Measurements from ENCODE around the gene TPD52L2.
"Not testable (repeated sequence)": the region's sequence is repeated elsewhere in the genome, so short reads cannot be mapped to it uniquely, and the experiment has no call there.

TPD52L2 gene

DNA sequence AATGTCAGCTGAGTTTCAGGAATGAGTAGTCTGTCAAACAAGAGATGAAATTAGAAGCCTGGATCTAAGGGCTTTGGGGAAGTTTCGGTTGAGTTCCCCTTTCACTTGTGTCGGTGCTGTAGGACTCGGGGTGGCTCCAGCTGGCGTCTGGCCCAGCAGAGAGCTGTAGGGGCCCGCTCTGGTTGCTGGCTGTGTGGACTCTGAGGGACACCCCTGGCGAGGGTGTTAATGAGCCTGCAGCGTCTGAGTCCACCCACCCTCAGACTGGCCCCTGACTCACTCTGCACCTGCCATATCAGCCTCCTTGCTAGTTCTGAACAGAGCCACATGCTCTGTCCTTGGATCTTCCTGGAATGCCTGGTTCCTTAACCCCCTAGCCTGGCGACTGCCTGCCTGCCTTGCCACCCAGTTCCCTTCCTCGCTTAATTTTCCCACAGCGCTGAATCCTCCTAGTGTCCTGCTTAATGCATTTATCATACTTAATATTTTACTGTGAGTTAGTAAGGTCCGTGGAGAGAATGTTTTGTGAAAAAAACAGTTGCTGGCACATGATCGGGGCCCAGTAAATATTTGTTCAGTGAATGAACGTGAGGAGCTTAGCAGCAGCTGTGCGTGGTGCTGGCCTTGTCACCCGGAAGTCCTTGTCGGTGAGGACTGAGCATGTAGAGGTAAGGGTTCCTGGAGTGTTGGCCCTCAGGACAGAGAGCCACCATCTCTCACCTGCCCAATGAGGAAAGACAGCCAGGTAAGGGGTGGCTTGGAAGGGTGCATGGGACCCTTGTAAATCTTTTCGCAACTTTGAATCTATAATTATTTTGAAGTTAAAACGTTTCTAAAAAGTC is 31.4 kb downstream of the TPD52L2 start:
- peak overlapping the region; percentile 83 for H3K4me3 ChIP-seq (ENCODE audit: low read length)
- H3K27me3 ChIP-seq (ENCODE audit: insufficient read depth, low read length): no peaks in the 10 kb centered on the region
- no peaks in the 10 kb centered on the region; the same call in 1 of the 2 replicates for H3K36me3 ChIP-seq (ENCODE audit: insufficient read depth, low read depth, low read length)
- no peak overlapping the region for H3K27ac ChIP-seq (ENCODE audit: low read length)
- no peak overlapping the region for H3K9ac ChIP-seq (ENCODE audit: low read depth, low read length)
- no peaks in the 10 kb centered on the region for H3K9me3 ChIP-seq (ENCODE audit: insufficient read depth, low read depth, low read length)
- H3K4me1 ChIP-seq (ENCODE audit: insufficient read depth, low read length): peaks cover 6% of the 10 kb centered on the region; the same call in 1 of the 2 replicates

- H3K9me3 ChIP-seq (ENCODE audit: insufficient read depth, low read depth, low read length): no peaks in the 10 kb centered on the region
- H3K4me1 ChIP-seq (ENCODE audit: insufficient read depth, low read length): peaks cover 6% of the 10 kb centered on the region; the same call in 1 of the 2 replicates
- H3K4me3 ChIP-seq (ENCODE audit: low read length): no peak overlapping the region
- H3K27ac ChIP-seq (ENCODE audit: low read length): no peak overlapping the region
- H3K36me3 ChIP-seq (ENCODE audit: insufficient read depth, low read depth, low read length): no peaks in the 10 kb centered on the region
- H3K9ac ChIP-seq (ENCODE audit: low read depth, low read length): no peak overlapping the region
- no peaks in the 10 kb centered on the region for H3K27me3 ChIP-seq (ENCODE audit: insufficient read depth, low read length)
Measured at GRCh38 chr20:63897978-63898561, 33.0 kb downstream of the TPD52L2 start.

DNA sequence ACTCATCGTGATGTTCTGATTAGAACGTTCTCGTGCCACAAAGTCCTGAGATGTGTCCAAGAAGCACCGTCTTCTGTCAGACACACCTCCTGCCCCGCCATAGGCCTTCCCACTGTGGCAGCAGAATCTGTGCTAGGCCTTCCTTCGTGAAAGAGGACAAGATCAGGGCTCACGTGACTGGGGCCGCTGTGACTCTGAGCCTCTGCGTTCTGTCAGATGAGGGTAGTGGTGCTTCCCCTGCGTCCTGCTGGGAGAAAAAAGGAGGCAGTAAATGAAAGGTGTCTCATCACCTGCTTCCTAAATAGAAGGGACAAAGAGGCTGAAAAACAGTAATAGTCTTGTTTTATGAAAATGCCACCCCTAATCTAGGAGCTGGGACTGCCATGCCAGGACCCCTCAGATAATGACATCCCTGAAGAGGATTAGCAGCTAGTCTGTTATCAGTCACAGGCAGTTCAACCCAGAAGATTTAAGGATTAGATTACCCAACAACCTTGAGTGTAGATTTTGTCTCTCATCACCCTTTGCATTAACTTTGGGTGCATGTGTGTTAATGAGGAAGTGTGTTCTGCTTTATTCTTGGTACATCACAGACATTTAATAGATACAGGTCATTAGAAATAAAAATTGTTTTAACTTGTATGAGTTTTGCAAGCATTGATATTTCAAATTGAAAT is 34.0 kb downstream of the TPD52L2 start:
- Histone ChIP-seq H3K9me3 (ENCODE audit: insufficient read depth, low read depth, low read length) (no peaks in the 10 kb centered on the region), H3K4me3 (ENCODE audit: low read length) (no peak overlapping the region), H3K27ac (ENCODE audit: low read length) (no peak overlapping the region), H3K27me3 (ENCODE audit: insufficient read depth, low read length) (no peaks in the 10 kb centered on the region), H3K36me3 (ENCODE audit: insufficient read depth, low read depth, low read length) (no peaks in the 10 kb centered on the region), H3K4me1 (ENCODE audit: insufficient read depth, low read length) (peaks cover 6% of the 10 kb centered on the region; the same call in 1 of the 2 replicates), H3K9ac (ENCODE audit: low read depth, low read length) (no peak overlapping the region)

DNA sequence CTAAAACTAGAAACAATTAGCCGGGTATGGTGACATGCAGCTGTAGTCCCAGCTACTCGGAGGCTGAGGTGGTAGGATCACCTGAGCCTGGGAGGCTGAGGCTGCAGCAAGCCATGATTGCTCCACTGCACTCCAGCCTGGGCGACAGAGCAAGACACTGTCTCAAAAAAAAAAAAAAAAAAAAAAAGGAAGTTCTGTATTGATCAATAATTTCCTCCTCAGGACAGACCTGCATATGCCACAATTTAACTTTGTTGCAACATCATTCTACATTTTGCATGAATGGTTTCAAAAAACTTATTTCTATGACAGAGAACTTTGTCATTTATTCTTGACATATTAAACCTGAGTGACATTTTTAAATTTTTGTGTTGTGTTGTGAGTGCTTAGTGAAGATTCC is 35.3 kb downstream of the TPD52L2 start:
- Histone ChIP-seq H3K4me1 (ENCODE audit: insufficient read depth, low read length) (peaks cover 6% of the 10 kb centered on the region; the same call in 1 of the 2 replicates), H3K27me3 (ENCODE audit: insufficient read depth, low read length) (no peaks in the 10 kb centered on the region), H3K36me3 (ENCODE audit: insufficient read depth, low read depth, low read length) (no peaks in the 10 kb centered on the region), H3K9ac (ENCODE audit: low read depth, low read length) (no peak overlapping the region), H3K9me3 (ENCODE audit: insufficient read depth, low read depth, low read length) (no peaks in the 10 kb centered on the region), H3K27ac (ENCODE audit: low read length) (no peak overlapping the region), H3K4me3 (ENCODE audit: low read length) (no peak overlapping the region)

- Histone ChIP-seq H3K36me3 (ENCODE audit: insufficient read depth, low read depth, low read length) (no peaks in the 10 kb centered on the region), H3K9ac (ENCODE audit: low read depth, low read length) (no peak overlapping the region), H3K9me3 (ENCODE audit: insufficient read depth, low read depth, low read length) (no peaks in the 10 kb centered on the region), H3K4me3 (ENCODE audit: low read length) (no peak overlapping the region), H3K4me1 (ENCODE audit: insufficient read depth, low read length) (no peaks in the 10 kb centered on the region), H3K27me3 (ENCODE audit: insufficient read depth, low read length) (no peaks in the 10 kb centered on the region), H3K27ac (ENCODE audit: low read length) (no peak overlapping the region)
Measured at GRCh38 chr20:63903796-63904561, 38.9 kb downstream of the TPD52L2 start.

GRCh38 chr20:63908008-63908682 is 43.1 kb downstream of the TPD52L2 start:
- no peaks in the 10 kb centered on the region for H3K9me3 ChIP-seq (ENCODE audit: insufficient read depth, low read depth, low read length)

DNA sequence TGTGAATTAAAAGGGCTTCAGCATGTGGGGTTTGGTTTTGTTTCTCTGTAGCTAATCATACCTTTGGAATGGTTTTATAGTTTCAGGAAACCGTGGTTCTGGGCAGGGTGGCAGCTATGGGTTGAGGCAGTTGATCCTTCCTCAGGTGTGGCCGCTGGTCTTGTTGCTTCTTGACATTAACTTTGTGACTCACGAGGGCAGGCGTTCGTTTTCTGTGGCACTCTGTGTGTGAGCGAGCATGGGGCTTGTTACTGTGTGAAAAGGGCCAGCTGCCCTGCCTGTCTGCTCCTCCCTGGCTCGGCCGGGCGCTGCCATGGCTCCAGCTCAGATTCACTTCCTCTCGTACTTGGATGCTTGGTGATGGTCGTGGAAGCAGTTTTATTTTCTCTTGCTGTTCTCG is 46.1 kb downstream of the TPD52L2 start:
- no peak overlapping the region for H3K9ac ChIP-seq (ENCODE audit: low read depth, low read length)
- no peaks in the 10 kb centered on the region for H3K36me3 ChIP-seq (ENCODE audit: insufficient read depth, low read depth, low read length)
- H3K4me1 ChIP-seq (ENCODE audit: insufficient read depth, low read length): no peaks in the 10 kb centered on the region
- no peaks in the 10 kb centered on the region for H3K27me3 ChIP-seq (ENCODE audit: insufficient read depth, low read length)
- no peaks in the 10 kb centered on the region for H3K9me3 ChIP-seq (ENCODE audit: insufficient read depth, low read depth, low read length)
- no peak overlapping the region for H3K4me3 ChIP-seq (ENCODE audit: low read length)
- no peak overlapping the region for H3K27ac ChIP-seq (ENCODE audit: low read length)

More at GRCh38 chr20:63908008-63908682, 43.1 kb downstream of the TPD52L2 start:
- no peak overlapping the region for H3K4me3 ChIP-seq (ENCODE audit: low read length)
- no peaks in the 10 kb centered on the region for H3K27me3 ChIP-seq (ENCODE audit: insufficient read depth, low read length)
- no peaks in the 10 kb centered on the region for H3K4me1 ChIP-seq (ENCODE audit: insufficient read depth, low read length)
- no peaks in the 10 kb centered on the region for H3K36me3 ChIP-seq (ENCODE audit: insufficient read depth, low read depth, low read length)
- H3K27ac ChIP-seq (ENCODE audit: low read length): no peak overlapping the region
- H3K9ac ChIP-seq (ENCODE audit: low read depth, low read length): no peak overlapping the region

DNA sequence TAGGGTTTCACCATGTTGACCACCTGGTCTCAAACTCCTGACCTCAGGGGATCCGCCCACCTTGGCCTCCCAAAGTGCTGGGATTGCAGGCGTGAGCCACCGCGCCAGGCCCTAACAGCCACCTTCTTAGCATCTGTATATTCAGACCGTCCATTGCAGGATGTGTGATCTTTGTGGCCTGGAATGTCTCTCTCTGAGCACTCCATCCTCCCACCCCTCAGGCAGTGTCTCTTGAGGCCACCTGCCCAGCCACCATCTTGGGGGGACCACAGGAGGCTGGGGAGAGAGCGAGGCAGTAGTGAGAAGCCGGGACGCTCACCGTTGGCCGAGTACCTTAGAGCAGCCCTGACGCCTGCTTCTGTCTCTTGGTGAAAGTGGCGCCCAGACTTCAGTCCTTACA is 48.7 kb downstream of the TPD52L2 start:
- H3K36me3 ChIP-seq (ENCODE audit: insufficient read depth, low read depth, low read length): peaks cover 5% of the 10 kb centered on the region; the same call in 1 of the 2 replicates
- H3K27me3 ChIP-seq (ENCODE audit: insufficient read depth, low read length): no peaks in the 10 kb centered on the region
- H3K9ac ChIP-seq (ENCODE audit: low read depth, low read length): no peak overlapping the region
- H3K4me1 ChIP-seq (ENCODE audit: insufficient read depth, low read length): no peaks in the 10 kb centered on the region
- H3K27ac ChIP-seq (ENCODE audit: low read length): no peak overlapping the region
- no peak overlapping the region for H3K4me3 ChIP-seq (ENCODE audit: low read length)
- H3K9me3 ChIP-seq (ENCODE audit: insufficient read depth, low read depth, low read length): no peaks in the 10 kb centered on the region

DNA sequence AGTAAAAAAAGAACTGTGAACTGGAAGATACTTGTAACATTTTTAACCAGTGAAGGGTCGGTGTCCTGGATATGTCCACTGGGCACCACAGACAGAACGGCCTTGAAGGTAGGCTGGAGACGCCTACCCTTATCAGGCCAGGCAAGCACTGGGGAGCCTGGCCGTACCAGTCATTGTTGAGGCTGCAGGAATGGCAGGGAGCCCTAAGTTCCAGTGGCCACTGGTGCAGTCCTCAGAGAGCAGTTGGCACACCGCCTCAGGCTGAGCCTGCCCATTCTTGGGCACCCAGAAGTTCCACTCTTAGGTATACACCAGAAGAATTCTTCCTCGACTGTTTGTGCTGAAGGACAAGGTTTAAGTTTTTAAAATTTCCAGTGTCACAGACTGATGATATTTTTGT is 50.4 kb downstream of the TPD52L2 start:
- H3K27me3 ChIP-seq (ENCODE audit: insufficient read depth, low read length): no peaks in the 10 kb centered on the region
- H3K9me3 ChIP-seq (ENCODE audit: insufficient read depth, low read depth, low read length): no peaks in the 10 kb centered on the region

DNA sequence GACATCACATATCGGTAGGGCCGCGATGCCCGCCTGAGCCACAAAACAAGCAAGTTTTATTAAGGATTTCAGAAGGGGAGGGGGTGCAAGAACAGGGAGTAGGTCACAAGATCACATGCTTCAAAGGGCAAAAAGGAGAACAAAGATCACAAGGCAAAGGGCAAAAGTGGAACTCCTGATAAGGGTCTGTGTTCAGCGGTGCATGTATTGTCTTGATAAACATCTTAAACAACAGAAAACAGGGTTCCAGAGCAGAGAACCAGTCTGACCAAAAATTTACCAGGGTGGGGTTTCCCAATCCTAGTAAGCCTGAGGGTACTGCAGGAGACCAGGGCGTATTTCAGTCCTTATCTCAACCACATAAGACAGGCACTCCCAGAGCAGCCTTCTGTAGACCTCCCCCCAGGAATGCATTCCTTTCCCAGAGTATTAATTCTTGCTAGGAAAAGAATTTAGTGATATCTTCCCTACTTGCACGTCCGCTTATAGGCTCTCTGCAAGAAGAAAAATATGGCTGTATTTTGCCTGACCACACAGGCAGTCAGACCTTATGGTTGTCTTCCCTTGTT is 51.4 kb downstream of the TPD52L2 start:
- H3K4me3 ChIP-seq (ENCODE audit: low read length); H3K27ac ChIP-seq (ENCODE audit: low read length); H3K27me3 ChIP-seq (ENCODE audit: insufficient read depth, low read length); H3K9ac ChIP-seq (ENCODE audit: low read depth, low read length); H3K4me1 ChIP-seq (ENCODE audit: insufficient read depth, low read length); H3K36me3 ChIP-seq (ENCODE audit: insufficient read depth, low read depth, low read length); H3K9me3 ChIP-seq (ENCODE audit: insufficient read depth, low read depth, low read length): not testable (repeated sequence)

More for the DNA sequence above, 50.4 kb downstream of the TPD52L2 start:
- peaks cover 5% of the 10 kb centered on the region for H3K36me3 ChIP-seq (ENCODE audit: insufficient read depth, low read depth, low read length)
- H3K4me1 ChIP-seq (ENCODE audit: insufficient read depth, low read length): no peaks in the 10 kb centered on the region
- H3K4me3 ChIP-seq (ENCODE audit: low read length): no peak overlapping the region
- no peak overlapping the region for H3K27ac ChIP-seq (ENCODE audit: low read length)
- no peak overlapping the region for H3K9ac ChIP-seq (ENCODE audit: low read depth, low read length)

GRCh38 chr20:63917811-63918210 is 52.7 kb downstream of the TPD52L2 start:
- Histone ChIP-seq H3K27me3 (ENCODE audit: insufficient read depth, low read length) (no peaks in the 10 kb centered on the region), H3K4me1 (ENCODE audit: insufficient read depth, low read length) (no peaks in the 10 kb centered on the region), H3K27ac (ENCODE audit: low read length) (no peak overlapping the region), H3K36me3 (ENCODE audit: insufficient read depth, low read depth, low read length) (peaks cover 5% of the 10 kb centered on the region), H3K9me3 (ENCODE audit: insufficient read depth, low read depth, low read length) (no peaks in the 10 kb centered on the region), H3K4me3 (ENCODE audit: low read length) (no peak overlapping the region), H3K9ac (ENCODE audit: low read depth, low read length) (no peak overlapping the region)

Data from iPS-20b (cell line).